GM23248 (cell line): Measurements from ENCODE around the gene FRZB.

ENCODE experiments used
- EZH2 ChIP-seq: fragments of 200-600 bp; sonication (generic); IDR thresholded peaks from 2 replicates; pipeline ENCODE4 v1.6.1; 2018; ENCODE audit warnings: antibody characterized with exemption, mild to moderate bottlenecking; ENCODE audit not compliant: insufficient read depth, poor library complexity, severe bottlenecking
- EZH2phosphoT487 ChIP-seq: fragments of 200-600 bp; sonication (generic); IDR thresholded peaks from 2 replicates; pipeline ENCODE4 v1.6.1; 2018; ENCODE audit warnings: antibody characterized with exemption, moderate library complexity, mild to moderate bottlenecking, low read depth; ENCODE audit not compliant: insufficient read depth

DNA sequence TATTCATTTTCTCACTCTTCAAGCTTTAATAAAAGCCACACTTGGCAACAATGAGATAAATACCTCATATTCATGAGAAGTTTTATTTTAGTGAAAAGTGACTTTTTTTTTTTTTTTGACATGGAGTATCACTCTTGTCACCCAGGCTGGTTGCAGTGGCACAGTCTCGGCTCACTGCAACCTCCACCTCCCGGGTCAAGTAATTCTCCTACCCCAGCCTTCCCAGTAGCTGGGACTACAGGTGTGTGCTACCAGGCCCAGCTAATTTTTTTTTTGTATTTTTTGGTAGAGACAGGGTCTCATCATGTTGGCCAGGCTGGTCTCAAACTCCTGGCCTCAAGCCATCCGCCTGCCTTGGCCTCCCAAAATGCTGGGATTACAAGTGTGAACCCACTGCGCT is 47.0 kb downstream of the FRZB start:
- TF ChIP-seq EZH2 (no peak), EZH2phosphoT487 (no peak)
